Measurements from ENCODE around the gene FAM216B.

FAM216B gene

GRCh38 chr13:42794577-42795275, 13.3 kb downstream of the FAM216B start:
- H3K9ac ChIP-seq (ENCODE audit: low read depth, low read length), result no peak overlapping the region
- H4K20me1 ChIP-seq (ENCODE audit: insufficient read depth, low read length), result no peaks in the 10 kb centered on the region
- no peak overlapping the region for H3K27ac ChIP-seq (ENCODE audit: low read length)
- DNase-seq (no peak), ATAC-seq (ENCODE audit: insufficient read depth, low read depth) (no peak)
- TF ChIP-seq EZH2 (IDR thresholded peaks at IDR 0.05; ENCODE audit: borderline replicate concordance, low read depth, low read length, severe bottlenecking), result no peak
- no peak for TF ChIP-seq CTCF (IDR thresholded peaks at IDR 0.05; ENCODE audit: borderline replicate concordance, extremely low read depth, low read length, poor library complexity, severe bottlenecking)
- no peak overlapping the region for H2AFZ ChIP-seq (ENCODE audit: low read depth, low read length)
- H3K27me3 ChIP-seq (ENCODE audit: insufficient read depth, low read length, poor library complexity), result no peaks in the 10 kb centered on the region
- H3K79me2 ChIP-seq (ENCODE audit: insufficient read depth, low read length), result no peaks in the 10 kb centered on the region
- H3K4me2 ChIP-seq (ENCODE audit: insufficient read depth, low read length), result no peak overlapping the region
- H3K36me3 ChIP-seq (ENCODE audit: insufficient read depth, low read length), result no peaks in the 10 kb centered on the region
- no peaks in the 10 kb centered on the region for H3K4me1 ChIP-seq (ENCODE audit: insufficient read depth, low read length)
- H3K4me3 ChIP-seq (ENCODE audit: low read depth in 1 of 2, low read length in 2 of 2), result no peak overlapping the region
- no peaks in the 10 kb centered on the region for H3K9me3 ChIP-seq (ENCODE audit: insufficient read depth, low read length, severe bottlenecking)

DNA sequence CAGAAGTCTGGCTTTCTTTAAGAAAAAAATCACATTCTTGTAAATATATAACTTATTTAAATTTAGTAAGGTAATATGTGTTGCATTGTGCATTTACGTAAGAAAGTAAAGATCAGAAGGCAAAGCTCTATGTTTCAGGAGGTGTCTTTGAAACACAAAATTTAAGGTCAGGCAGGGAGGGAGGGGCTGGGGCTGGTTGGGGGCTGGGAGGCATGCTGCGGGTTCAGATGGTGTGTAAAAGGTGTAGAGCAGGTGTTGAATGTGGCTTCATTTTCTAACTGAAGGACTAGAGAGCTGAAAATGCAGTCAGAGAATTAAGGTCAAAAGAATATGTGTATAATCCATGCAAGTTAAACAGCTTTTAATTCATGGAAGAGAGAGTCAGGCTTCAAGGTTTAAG, 14.3 kb downstream of the FAM216B start:
- Histone ChIP-seq H2AFZ (ENCODE audit: low read depth, low read length) (no peak overlapping the region), H4K20me1 (ENCODE audit: insufficient read depth, low read length) (no peaks in the 10 kb centered on the region), H3K4me2 (ENCODE audit: insufficient read depth, low read length) (no peak overlapping the region), H3K4me1 (ENCODE audit: insufficient read depth, low read length) (no peaks in the 10 kb centered on the region), H3K27ac (ENCODE audit: low read length) (no peak overlapping the region), H3K9ac (ENCODE audit: low read depth, low read length) (no peak overlapping the region), H3K36me3 (ENCODE audit: insufficient read depth, low read length) (no peaks in the 10 kb centered on the region), H3K27me3 (ENCODE audit: insufficient read depth, low read length, poor library complexity) (no peaks in the 10 kb centered on the region), H3K4me3 (ENCODE audit: low read depth in 1 of 2, low read length in 2 of 2) (no peak overlapping the region), H3K9me3 (ENCODE audit: insufficient read depth, low read length, severe bottlenecking) (no peaks in the 10 kb centered on the region), H3K79me2 (ENCODE audit: insufficient read depth, low read length) (no peaks in the 10 kb centered on the region)
- TF ChIP-seq EZH2 (IDR thresholded peaks at IDR 0.05; ENCODE audit: borderline replicate concordance, low read depth, low read length, severe bottlenecking), result no peak
- TF ChIP-seq CTCF (IDR thresholded peaks at IDR 0.05; ENCODE audit: borderline replicate concordance, extremely low read depth, low read length, poor library complexity, severe bottlenecking), result no peak
- no peak for DNase-seq
- ATAC-seq (ENCODE audit: insufficient read depth, low read depth), result no peak

DNA sequence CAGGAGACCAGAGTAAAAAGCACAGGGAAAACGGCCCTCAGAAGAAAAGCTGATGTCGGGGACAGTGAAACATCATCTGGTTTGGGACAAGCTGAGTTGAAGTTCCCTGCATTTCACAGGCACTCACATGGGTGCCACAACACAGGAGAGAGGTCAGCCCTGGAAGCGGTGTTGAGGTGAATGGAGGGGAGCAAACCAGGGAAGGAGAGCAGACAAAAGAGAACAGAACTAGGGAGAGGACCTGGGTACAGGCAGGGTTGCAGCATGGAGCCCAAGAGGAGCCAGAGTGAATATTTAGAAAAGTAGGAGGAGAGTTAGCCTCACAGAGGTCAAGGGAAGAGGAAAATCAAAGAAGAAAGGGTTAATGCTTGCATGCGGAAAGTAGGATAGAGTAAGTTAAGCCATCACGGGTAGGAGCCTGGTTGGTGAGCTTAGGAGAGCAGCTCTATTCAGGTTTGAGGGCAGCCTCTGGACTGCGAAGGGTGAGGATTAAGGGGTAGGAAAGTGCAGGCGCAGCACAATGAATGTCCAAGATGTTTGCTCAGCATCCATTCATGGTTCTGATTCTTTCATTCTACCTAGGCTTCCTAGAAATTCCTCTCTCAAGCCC, 15.5 kb downstream of the FAM216B start:
- no peaks in the 10 kb centered on the region for H3K79me2 ChIP-seq (ENCODE audit: insufficient read depth, low read length)
- H3K36me3 ChIP-seq (ENCODE audit: insufficient read depth, low read length), result no peaks in the 10 kb centered on the region
- no peaks in the 10 kb centered on the region for H3K9me3 ChIP-seq (ENCODE audit: insufficient read depth, low read length, severe bottlenecking)
- ATAC-seq (ENCODE audit: insufficient read depth, low read depth), result no peak
- no peaks in the 10 kb centered on the region for H3K4me1 ChIP-seq (ENCODE audit: insufficient read depth, low read length)
- no peaks in the 10 kb centered on the region for H4K20me1 ChIP-seq (ENCODE audit: insufficient read depth, low read length)
- DNase-seq, result no peak
- TF ChIP-seq CTCF (IDR thresholded peaks at IDR 0.05; ENCODE audit: borderline replicate concordance, extremely low read depth, low read length, poor library complexity, severe bottlenecking) (no peak), EZH2 (IDR thresholded peaks at IDR 0.05; ENCODE audit: borderline replicate concordance, low read depth, low read length, severe bottlenecking) (no peak)
- H3K9ac ChIP-seq (ENCODE audit: low read depth, low read length), result no peak overlapping the region
- H2AFZ ChIP-seq (ENCODE audit: low read depth, low read length), result no peak overlapping the region
- no peak overlapping the region for H3K27ac ChIP-seq (ENCODE audit: low read length)
- no peaks in the 10 kb centered on the region for H3K27me3 ChIP-seq (ENCODE audit: insufficient read depth, low read length, poor library complexity)
- H3K4me3 ChIP-seq (ENCODE audit: low read depth in 1 of 2, low read length in 2 of 2), result no peak overlapping the region
- H3K4me2 ChIP-seq (ENCODE audit: insufficient read depth, low read length), result no peak overlapping the region
